ENCODE measurements around the gene BMI1.

- TF ChIP-seq CTCF (IDR thresholded peaks at IDR 0.05; ENCODE audit: insufficient read depth, low read length) (no peak), SPI1 (IDR thresholded peaks at IDR 0.05; ENCODE audit: borderline replicate concordance, low read depth) (no peak)
Measured at GRCh38 chr10:22338931-22339330, 18.0 kb downstream of the BMI1 start.

Measured in HL-60 (cell line).